Right lobe of liver (tissue), 4 donors: ENCODE measurements around the gene APBB1.

Source experiments
- CTCF ChIP-seq, 4 donors: fragments of 200-600 bp in 3 of 4; fragments of 450-650 bp in 1 of 4; IDR thresholded peaks; one replicate each; pipeline versions ENCODE4 v1.5.1 to v1.8.0; 2016 to 2022; ENCODE audit warnings: antibody characterized with exemption in 4 of 4, mild to moderate bottlenecking in 2 of 4
- POLR2A ChIP-seq: fragments of 450-650 bp; IDR thresholded peaks from one replicate; pipeline ENCODE4 v1.6.1; 2017; ENCODE audit warnings: antibody characterized with exemption, mild to moderate bottlenecking
- donor health status: DM: no; HTN: no; CAD: no.
- donor health status: DM: no; HTN: no; CAD: no.
- donor health status: DM: no; HTN: yes; CAD: no.

- TF ChIP-seq POLR2A, result no peak
- TF ChIP-seq CTCF (IDR thresholded peaks at IDR 0.05), result no peak
Measured at GRCh38 chr11:6405846-6406245, 13.0 kb downstream of the APBB1 start.
